ENCODE data around the gene FBXO38. TPM values are rescaled to one million over a fixed set of nuclear protein-coding genes. Genes with fewer than 3 reads are reported as not detected.

FBXO38 gene
- total and polyA plus RNA-seq, 2 of the 4 experiments (the other 2 are of a cell fraction), result 14.9 to 70.1 TPM

DNA sequence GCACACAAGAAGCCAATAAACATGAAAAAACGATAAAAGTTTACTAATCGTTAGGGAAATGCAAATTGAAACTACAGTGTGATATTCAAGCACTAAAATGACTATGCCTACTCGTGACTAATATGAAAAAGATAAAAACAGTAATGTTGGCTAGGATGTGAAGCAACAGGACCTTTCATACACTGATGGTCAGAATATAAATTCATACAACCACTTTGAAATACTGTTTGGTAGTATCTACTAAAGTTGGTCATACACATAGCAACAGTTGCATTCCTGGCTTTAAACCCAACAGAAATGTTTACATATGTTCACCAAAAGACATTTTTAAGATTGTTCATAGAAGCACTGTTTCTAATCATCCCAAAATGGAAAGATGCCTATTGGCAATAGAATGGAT is 24.3 kb downstream of the FBXO38 start:
- Histone ChIP-seq H3K9me3 (ENCODE audit: control insufficient read depth, insufficient read depth, low read length) (no peaks in the 10 kb centered on the region), H3K9me1 (ENCODE audit: insufficient read depth, low read length) (no peaks in the 10 kb centered on the region), H2AFZ (replicated peaks; ENCODE audit: low read length, poor library complexity) (no peak overlapping the region), H3K27me3 (ENCODE audit: control insufficient read depth, insufficient read depth, low read length) (no peaks in the 10 kb centered on the region), H2AK9ac (replicated peaks; ENCODE audit: low read depth, low read length, poor library complexity) (no peak overlapping the region), H3K27ac (ENCODE audit: insufficient read depth, low read length) (no peak overlapping the region), H3K4me1 (ENCODE audit: control insufficient read depth, insufficient read depth, low read length) (peaks cover 2% of the 10 kb centered on the region; the same call in 1 of the 2 replicates), H3K4ac (ENCODE audit: low read depth, low read length) (no peak overlapping the region), H4K91ac (ENCODE audit: insufficient read depth, low read depth, low read length) (no peak overlapping the region), H2BK20ac (ENCODE audit: low read depth, low read length) (no peak overlapping the region), H3K4me3 (ENCODE audit: insufficient read depth, low read depth, low read length) (no peak overlapping the region), H4K8ac (ENCODE audit: low read depth in 2 of 2, low read length in 2 of 2) (no peak overlapping the region), H3K9ac (ENCODE audit: low read depth, low read length) (no peak overlapping the region), H3K14ac (replicated peaks; ENCODE audit: low read depth, low read length) (no peak overlapping the region), H2BK5ac (ENCODE audit: low read depth, low read length, poor library complexity, severe bottlenecking) (no peak overlapping the region), H3K79me1 (ENCODE audit: low read depth in 1 of 2, low read length in 2 of 2) (peaks cover 0 to 8% of the 10 kb centered on the region in 2 experiments; a peak in 1 of 4 replicates), H4K20me1 (ENCODE audit: insufficient read depth, low read length) (no peaks in the 10 kb centered on the region), H2BK120ac (ENCODE audit: low read depth, low read length) (no peak overlapping the region), H4K5ac (ENCODE audit: low read depth, low read length) (no peak overlapping the region), H2AK5ac (ENCODE audit: low read depth, low read length) (no peak overlapping the region), H3K23ac (ENCODE audit: low read depth, low read length) (no peak overlapping the region), H3K56ac (ENCODE audit: extremely low read depth, insufficient read depth, low read length) (no peak overlapping the region), H3K4me2 (ENCODE audit: low read depth, low read length) (no peak overlapping the region), H3K36me3 (ENCODE audit: control insufficient read depth, insufficient read depth, low read length) (peaks cover 25% of the 10 kb centered on the region), H3K18ac (ENCODE audit: low read depth, low read length) (no peak overlapping the region), H2BK15ac (ENCODE audit: low read depth, low read length) (no peak overlapping the region)
- DNase-seq (peak; percentile 54), ATAC-seq (ENCODE audit: low read depth) (peak; percentile 88)
- intact Hi-C loops (cut with micrococcal nuclease) (no loop called here), in situ Hi-C loops (cut with MboI; ENCODE audit: low sequenced_read_pairs) (loop anchor here (25.0 kb wide), 1 partner anchor 1946 kb away; no protein-coding TSS in a partner anchor), dilution Hi-C loops (cut with HindIII; ENCODE audit: low sequenced_read_pairs, unreplicated experiment) (no loop called here)
- BruUV-seq (replicated peaks), result no TSS peak
- ChIA-PET CTCF (no interaction called here), POLR2A (ENCODE audit: unreplicated experiment) (no interaction called here)
- TF ChIP-seq RAD21 (IDR thresholded peaks at IDR 0.05; ENCODE audit: low read length), result no peak
- TF ChIP-seq CEBPB (IDR thresholded peaks at IDR 0.05; ENCODE audit: low read depth, low read length), result peak; percentile 57; the same call in 1 of the 2 replicates
- TF ChIP-seq RCOR1 (IDR thresholded peaks at IDR 0.05; ENCODE audit: insufficient replicate concordance, low read length), result no peak
- no peak for TF ChIP-seq NFE2L2 (IDR thresholded peaks at IDR 0.05; ENCODE audit: low read depth, low read length)
- WGBS, 2 experiments (ENCODE audit: extremely low coverage in 2 of 2, insufficient read length in 1 of 2), result no CpG with 5 or more reads among the region's 3 CpGs

Data from IMR-90 (cell line).